NB4 (cell line): ENCODE measurements around the gene C19orf38.
"Not testable (repeated sequence)": the region's sequence is repeated elsewhere in the genome, so short reads cannot be mapped to it uniquely, and the experiment has no call there.

ENCODE experiments used
- DNase-seq: peaks from one replicate; pipeline ENCODE4 v3.0.0; 2010; ENCODE audit warnings: low read depth
- H3K4me3 ChIP-seq: one replicate; pipeline ENCODE4 v1.5.1; 2011; ENCODE audit warnings: mild to moderate bottlenecking, low read depth, low read length, moderate library complexity
- MYC ChIP-seq: IDR thresholded peaks from 2 replicates; pipeline ENCODE4 v1.6.1; 2011; ENCODE audit warnings: low read depth, low read length
- POLR2A ChIP-seq: IDR thresholded peaks from 2 replicates; pipeline ENCODE4 v1.6.1; 2011; ENCODE audit warnings: mild to moderate bottlenecking; ENCODE audit not compliant: insufficient read length; ENCODE audit errors: extremely low read depth
- TF ChIP-seq, protein P1 (sequence below): IDR thresholded peaks from one replicate; pipeline ENCODE4 v1.5.1; 2012; ENCODE audit warnings: low read depth, low read length
- TF ChIP-seq, protein P2 (sequence below): IDR thresholded peaks from 2 replicates; pipeline ENCODE4 v1.6.1; 2011; ENCODE audit warnings: low read depth, low read length

The C19orf38 gene

DNA sequence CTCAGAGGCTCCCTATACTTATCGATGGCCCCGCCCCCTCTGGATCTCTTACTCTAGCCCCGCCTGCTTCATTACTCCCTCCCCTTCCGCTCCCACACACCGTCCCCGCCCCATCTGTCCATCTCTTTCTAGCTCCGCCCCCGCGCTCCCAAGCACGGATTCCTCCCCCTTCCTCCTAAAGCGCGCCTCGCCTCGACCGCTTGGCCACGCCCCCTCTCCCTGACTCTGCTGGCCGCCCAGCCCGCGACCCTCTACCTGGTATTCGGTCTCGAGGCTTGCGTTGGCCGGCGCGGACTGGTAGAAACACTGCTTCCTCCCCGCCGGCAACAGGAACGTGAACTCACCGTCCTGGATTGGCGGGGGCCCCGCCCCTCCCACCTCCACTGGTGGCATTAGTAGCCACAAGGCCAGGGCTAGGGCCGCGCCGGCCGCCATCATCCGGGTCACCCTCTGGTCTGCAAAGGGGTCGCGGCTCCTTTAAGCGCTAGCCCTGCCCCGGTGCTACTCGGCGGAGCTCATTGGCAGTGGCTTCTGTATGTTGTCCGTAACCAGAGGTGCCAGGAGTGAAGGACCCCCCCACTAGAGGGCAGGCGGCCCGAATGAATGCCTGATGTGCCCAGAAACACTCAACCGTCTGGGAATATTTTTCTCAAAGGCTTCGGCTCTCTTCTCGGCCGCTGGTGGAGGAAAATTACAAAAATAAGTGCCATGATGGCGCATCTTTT is 12.3 kb upstream of the C19orf38 start, which contains the start of gene TMED1:
Gene TMED1, minus strand, starts transcription at position 459 of the 725 bp plus-strand sequence. Its CDS starts 21 bp downstream, at position 438.
- TF ChIP-seq, protein P1, sequence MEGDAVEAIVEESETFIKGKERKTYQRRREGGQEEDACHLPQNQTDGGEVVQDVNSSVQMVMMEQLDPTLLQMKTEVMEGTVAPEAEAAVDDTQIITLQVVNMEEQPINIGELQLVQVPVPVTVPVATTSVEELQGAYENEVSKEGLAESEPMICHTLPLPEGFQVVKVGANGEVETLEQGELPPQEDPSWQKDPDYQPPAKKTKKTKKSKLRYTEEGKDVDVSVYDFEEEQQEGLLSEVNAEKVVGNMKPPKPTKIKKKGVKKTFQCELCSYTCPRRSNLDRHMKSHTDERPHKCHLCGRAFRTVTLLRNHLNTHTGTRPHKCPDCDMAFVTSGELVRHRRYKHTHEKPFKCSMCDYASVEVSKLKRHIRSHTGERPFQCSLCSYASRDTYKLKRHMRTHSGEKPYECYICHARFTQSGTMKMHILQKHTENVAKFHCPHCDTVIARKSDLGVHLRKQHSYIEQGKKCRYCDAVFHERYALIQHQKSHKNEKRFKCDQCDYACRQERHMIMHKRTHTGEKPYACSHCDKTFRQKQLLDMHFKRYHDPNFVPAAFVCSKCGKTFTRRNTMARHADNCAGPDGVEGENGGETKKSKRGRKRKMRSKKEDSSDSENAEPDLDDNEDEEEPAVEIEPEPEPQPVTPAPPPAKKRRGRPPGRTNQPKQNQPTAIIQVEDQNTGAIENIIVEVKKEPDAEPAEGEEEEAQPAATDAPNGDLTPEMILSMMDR, result no peak
- TF ChIP-seq, protein P2, sequence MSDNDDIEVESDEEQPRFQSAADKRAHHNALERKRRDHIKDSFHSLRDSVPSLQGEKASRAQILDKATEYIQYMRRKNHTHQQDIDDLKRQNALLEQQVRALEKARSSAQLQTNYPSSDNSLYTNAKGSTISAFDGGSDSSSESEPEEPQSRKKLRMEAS, result no peak; the same call in 1 of the 2 replicates
- TF ChIP-seq MYC (peak; percentile 11; the same call in 1 of the 2 replicates), POLR2A (peak; percentile 62)
- peak within 1 kb of the TSS; percentile 66 for H3K4me3 ChIP-seq
- DNase-seq, result peak; percentile 99

DNA sequence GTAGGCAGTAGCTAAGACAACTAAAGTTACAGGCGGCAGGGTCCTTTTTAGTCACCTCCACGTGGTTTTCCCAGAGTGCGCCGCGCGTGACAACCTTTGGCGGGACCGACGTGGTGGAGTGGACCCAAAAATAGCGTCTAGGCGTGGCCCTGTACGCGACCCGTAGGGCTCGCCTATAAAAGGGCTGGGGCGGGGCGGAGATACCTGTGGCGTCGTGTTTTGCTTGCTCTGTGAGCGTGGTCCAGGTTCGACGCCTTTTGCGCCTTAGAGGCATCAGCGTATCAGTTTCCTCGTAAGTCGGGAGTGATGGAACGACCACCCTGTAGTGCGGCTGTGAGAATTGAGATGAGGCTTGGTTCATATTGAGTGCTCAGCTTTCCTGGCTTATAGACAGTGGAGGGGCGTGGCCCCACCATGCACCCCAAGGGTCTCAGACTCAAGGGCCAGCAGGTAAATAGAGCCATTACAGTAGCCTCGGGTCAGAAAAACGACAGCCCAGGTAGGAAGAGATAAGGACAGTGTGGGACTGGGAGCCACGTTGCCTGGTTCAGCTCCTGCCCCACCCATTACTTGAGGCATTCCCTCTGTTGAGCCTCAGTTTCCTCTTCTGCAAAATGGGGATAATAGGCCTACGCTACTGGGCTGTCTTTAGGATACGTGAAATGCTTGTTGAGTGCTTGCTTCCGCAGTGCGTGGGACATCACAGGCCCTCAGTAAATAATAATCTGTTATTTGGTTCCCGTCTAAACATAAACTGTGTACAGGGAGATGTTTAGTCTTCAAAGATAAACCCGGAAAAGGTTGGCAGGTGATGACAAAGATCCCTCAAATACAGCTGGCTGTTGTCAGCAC is 11.5 kb upstream of the C19orf38 start:
- H3K4me3 ChIP-seq, result peak overlapping the region; percentile 66
- TF ChIP-seq MYC (peak; percentile 96), POLR2A (no peak)
- TF ChIP-seq, protein P2, result peak; percentile 99
- TF ChIP-seq, protein P1, result no peak
- DNase-seq, result peak; percentile 89

DNA sequence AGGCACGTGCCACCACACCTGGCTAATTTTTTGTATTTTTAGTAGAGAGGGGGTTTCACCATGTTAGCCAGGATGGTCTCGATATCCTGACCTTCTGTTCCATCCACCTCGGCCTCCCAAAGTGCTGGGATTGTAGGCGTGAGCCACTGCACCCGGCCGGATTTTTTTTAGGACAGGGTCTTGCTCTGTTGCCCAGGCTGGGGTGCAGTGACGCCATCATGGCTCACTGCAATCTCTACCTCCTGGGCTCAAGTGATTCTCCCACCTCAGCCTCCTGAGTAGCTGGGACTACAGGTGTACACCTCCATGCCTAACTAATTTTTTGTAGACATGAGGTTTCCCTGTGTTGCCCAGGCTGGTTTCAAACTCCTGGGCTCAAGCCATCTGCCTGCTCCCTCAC is 10.6 kb upstream of the C19orf38 start:
- H3K4me3 ChIP-seq, DNase-seq: not testable (repeated sequence)

DNA sequence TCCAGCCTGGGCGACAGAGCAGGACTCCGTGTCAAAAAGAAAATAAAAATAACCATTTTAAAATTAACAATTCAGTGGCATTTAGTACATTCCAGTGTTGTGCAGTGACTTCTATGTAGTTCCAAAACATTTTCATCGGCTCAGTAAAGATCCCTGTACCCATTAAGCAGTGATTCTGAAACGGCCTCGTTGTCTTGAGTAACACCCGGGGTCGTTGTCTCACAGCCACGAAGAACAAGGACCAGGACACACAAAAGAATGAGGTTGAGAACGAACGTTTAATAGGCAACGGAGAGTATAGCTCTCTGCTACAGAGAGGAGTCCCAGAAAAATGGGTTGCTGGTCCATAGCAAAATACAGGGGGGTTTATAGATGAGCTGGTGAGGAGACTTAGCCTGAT is 9.8 kb upstream of the C19orf38 start:
- no peak for DNase-seq
- TF ChIP-seq POLR2A, result no peak
- TF ChIP-seq, protein P2, result no peak
- TF ChIP-seq, protein P1, result no peak
- no peak for TF ChIP-seq MYC
- H3K4me3 ChIP-seq, result no peak overlapping the region

DNA sequence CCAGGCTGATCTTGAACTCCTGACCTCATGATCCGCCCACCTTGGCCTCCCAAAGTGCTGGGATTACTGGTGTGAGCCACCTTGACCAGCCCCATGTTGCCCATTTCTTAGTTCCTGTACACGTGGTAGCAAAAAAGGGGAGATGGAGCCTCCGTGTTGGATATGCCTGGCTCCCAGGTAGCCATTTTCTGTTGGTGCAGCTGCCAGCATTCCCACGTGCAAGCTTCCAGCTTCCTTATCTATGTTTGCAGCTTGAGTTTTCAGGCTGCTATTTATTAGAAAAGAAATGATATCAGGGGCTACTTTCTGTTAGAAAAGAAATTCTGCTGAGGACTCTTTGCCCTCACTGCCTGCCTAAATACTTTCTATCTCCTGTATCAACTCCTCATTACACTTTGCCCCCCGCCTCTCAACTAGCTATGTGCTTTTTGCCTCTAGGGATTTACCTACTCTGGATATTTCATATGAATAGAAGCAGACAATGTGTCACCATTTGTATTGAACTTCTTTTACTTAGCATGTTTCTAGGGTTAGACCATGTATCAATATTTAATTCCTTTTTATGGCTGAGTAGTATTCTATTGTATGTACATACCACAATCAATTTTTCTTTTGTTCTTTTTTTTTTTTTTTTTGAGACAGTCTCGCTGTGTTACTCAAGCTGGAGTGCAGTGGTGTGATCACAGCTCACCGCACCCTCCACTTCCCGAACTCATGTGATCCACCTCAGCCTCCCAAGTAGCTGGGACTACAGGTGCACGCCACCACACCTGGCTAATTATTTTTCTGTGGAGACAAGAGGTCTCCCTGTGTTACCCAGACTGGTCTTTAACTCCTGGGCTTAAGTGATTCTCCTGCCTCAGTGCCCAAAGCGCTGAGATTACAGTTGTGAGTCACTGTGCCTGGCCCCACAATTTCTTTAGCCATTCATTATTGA is 8.8 kb upstream of the C19orf38 start:
- H3K4me3 ChIP-seq, result no peak overlapping the region
- no peak for DNase-seq
- TF ChIP-seq, protein P1, result no peak
- no peak for TF ChIP-seq POLR2A
- TF ChIP-seq, protein P2, result no peak
- TF ChIP-seq MYC, result no peak
